ENCODE measurements around the gene GDI1.
"Not testable (repeated sequence)": the region's sequence is repeated elsewhere in the genome, so short reads cannot be mapped to it uniquely, and the experiment has no call there.

DNA sequence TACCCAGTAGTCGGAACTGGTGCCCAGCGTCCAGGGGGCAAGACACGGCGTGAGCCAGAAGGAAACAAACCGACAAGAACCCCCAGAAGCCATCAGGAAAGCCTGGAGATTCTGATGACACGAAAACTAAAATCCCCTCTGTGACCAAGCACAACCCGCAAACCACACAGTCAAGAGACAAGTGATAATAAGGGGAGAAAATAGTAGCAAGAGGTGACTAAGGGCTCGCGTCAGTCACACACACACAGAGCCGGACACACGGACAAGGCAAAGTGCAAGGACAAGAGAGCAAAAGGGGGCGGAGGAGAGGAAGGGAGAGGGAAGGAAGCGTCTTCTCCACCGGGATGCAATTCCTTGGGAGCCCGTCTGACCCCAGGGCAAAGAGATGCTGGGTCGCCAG, 48.3 kb upstream of the GDI1 start:
- TF ChIP-seq, protein P1, sequence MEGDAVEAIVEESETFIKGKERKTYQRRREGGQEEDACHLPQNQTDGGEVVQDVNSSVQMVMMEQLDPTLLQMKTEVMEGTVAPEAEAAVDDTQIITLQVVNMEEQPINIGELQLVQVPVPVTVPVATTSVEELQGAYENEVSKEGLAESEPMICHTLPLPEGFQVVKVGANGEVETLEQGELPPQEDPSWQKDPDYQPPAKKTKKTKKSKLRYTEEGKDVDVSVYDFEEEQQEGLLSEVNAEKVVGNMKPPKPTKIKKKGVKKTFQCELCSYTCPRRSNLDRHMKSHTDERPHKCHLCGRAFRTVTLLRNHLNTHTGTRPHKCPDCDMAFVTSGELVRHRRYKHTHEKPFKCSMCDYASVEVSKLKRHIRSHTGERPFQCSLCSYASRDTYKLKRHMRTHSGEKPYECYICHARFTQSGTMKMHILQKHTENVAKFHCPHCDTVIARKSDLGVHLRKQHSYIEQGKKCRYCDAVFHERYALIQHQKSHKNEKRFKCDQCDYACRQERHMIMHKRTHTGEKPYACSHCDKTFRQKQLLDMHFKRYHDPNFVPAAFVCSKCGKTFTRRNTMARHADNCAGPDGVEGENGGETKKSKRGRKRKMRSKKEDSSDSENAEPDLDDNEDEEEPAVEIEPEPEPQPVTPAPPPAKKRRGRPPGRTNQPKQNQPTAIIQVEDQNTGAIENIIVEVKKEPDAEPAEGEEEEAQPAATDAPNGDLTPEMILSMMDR (IDR thresholded peaks at IDR 0.05), result not testable (repeated sequence)
- TF ChIP-seq EP300, POLR2A, POLR2AphosphoS5 (IDR thresholded peaks at IDR 0.05): not testable (repeated sequence)
